ENCODE measurements around the gene SAMHD1. TPM values are rescaled to one million over a fixed set of nuclear protein-coding genes. Genes with fewer than 3 reads are reported as not detected.

Gene SAMHD1
- total and polyA plus RNA-seq, 2 of the 13 experiments (the other 11 are each of a cell fraction or from before 2014, with no cell fraction given) = 16.9 to 43.5 TPM

- TF ChIP-seq ARID5B (CRISPR knock-in tag; IDR thresholded peaks at IDR 0.05) (no peak), PHF5A (CRISPR knock-in tag; IDR thresholded peaks at IDR 0.05; ENCODE audit: low read depth, unreplicated experiment) (no peak), SRSF9 (IDR thresholded peaks at IDR 0.05; ENCODE audit: borderline replicate concordance, insufficient read depth, low read depth, low read length, poor library complexity, severe bottlenecking) (no peak), ZNF451 (CRISPR knock-in tag; IDR thresholded peaks at IDR 0.05) (no peak), KLF15 (CRISPR knock-in tag; IDR thresholded peaks at IDR 0.05; ENCODE audit: borderline replicate concordance) (no peak), UBTF (CRISPR knock-in tag; IDR thresholded peaks at IDR 0.05) (no peak), KDM2A (CRISPR knock-in tag; IDR thresholded peaks at IDR 0.05; ENCODE audit: borderline replicate concordance, low read depth) (no peak), IRF2 (CRISPR knock-in tag; IDR thresholded peaks at IDR 0.05) (0 out of 2 replicates have a peak, but pooled peaks have one; percentile 12)
These were observed 17.5 kb upstream of the SAMHD1 start (continued) for GRCh38 chr20:36969051-36969450.
